Spleen (tissue), 13 donors: ENCODE data around the gene NGFR. TPM values are rescaled to one million over a fixed set of nuclear protein-coding genes. Genes with fewer than 3 reads are reported as not detected.

Experiments
- DNase-seq: peaks from one replicate; pipeline ENCODE4 v3.0.0-alpha.2; 2020
- H3K27ac ChIP-seq, 8 donors: fragments of 200-600 bp; sonication (generic) in 7 of 8; 1 replicate in 4 of 8; 2 replicates in 4 of 8; pipeline versions ENCODE4 v1.5.0 to v1.8.0; 2016 to 2021; ENCODE audit warnings: inconsistent platforms in 4 of 8, mild to moderate bottlenecking in 4 of 8, moderate library complexity in 1 of 8
- H3K27me3 ChIP-seq, 7 donors: fragments of 200-600 bp; sonication (generic) in 6 of 7; replicated peaks in 1 of 7; 1 replicate in 4 of 7; 2 replicates in 3 of 7; pipeline versions ENCODE4 v1.5.0 to v1.8.0; 2016 to 2021; ENCODE audit warnings: inconsistent platforms in 3 of 7, mild to moderate bottlenecking in 1 of 7
- H3K36me3 ChIP-seq, 6 donors: fragments of 200-600 bp; sonication (generic) in 5 of 6; 1 replicate in 4 of 6; 2 replicates in 2 of 6; pipeline versions ENCODE4 v1.5.0 to v1.8.0; 2016 to 2021; ENCODE audit warnings: inconsistent platforms in 2 of 6
- H3K4me1 ChIP-seq, 6 donors: fragments of 200-600 bp; sonication (generic) in 5 of 6; 1 replicate in 3 of 6; 2 replicates in 3 of 6; pipeline versions ENCODE4 v1.5.0 to v1.8.0; 2016 to 2021; ENCODE audit warnings: inconsistent platforms in 3 of 6
- H3K4me3 ChIP-seq, 8 donors: fragments of 200-600 bp; sonication (generic) in 7 of 8; 1 replicate in 4 of 8; 2 replicates in 4 of 8; pipeline versions ENCODE4 v1.5.0 to v1.8.0; 2016 to 2021; ENCODE audit warnings: inconsistent platforms in 4 of 8, mild to moderate bottlenecking in 4 of 8, moderate library complexity in 2 of 8
- H3K9me3 ChIP-seq, 8 donors: fragments of 200-600 bp; sonication (generic) in 7 of 8; 1 replicate in 4 of 8; 2 replicates in 4 of 8; pipeline versions ENCODE4 v1.5.0 to v1.8.0; 2016 to 2021; ENCODE audit warnings: inconsistent platforms in 4 of 8
- CTCF ChIP-seq, 11 experiments: fragments of 200-600 bp in 7 of 11; fragments of 450-650 bp in 4 of 11; sonication (generic) in 4 of 11; IDR thresholded peaks in 8 of 11; conservative IDR thresholded peaks in 3 of 11; 1 replicate in 7 of 11; 2 replicates in 4 of 11; pipeline versions ENCODE4 v1.4.0 to v1.8.0; 2016 to 2021; ENCODE audit warnings: antibody characterized with exemption in 11 of 11, inconsistent platforms in 4 of 11, mild to moderate bottlenecking in 1 of 11
- POLR2A ChIP-seq, 3 donors: fragments of 450-650 bp; IDR thresholded peaks; one replicate each; pipeline ENCODE4 v1.5.1; 2017; ENCODE audit warnings: antibody characterized with exemption in 3 of 3, mild to moderate bottlenecking in 1 of 3
- POLR2AphosphoS5 ChIP-seq, 3 donors: sonication (generic); formaldehyde crosslinking; IDR thresholded peaks; one replicate each; pipeline ENCODE4 v1.5.1; 2017; ENCODE audit warnings: antibody characterized with exemption in 3 of 3
- WGBS, 5 donors: extraction: QIAGEN DNeasy Blood & Tissue Kit in 3 of 5; methylation state at CpG; one replicate each; pipeline versions ENCODE4 v1.1.5 to v1.1.7; 2013 to 2018; 5-methylcytosine and 5-hydroxymethylcytosine counted together
- intact Hi-C: fragments of 100-400 bp; cut with DNase I; formaldehyde crosslinking; loops from one replicate; pipeline ENCODE4 v1.15.0; 2023; ENCODE audit warnings: low total_unique reads
- long read RNA-seq, 2 donors: transcript quantifications; one replicate each; lab custom pipeline, GENCODE V29; 2026
- polyA plus RNA-seq, 3 donors: library from polyadenylated mRNA; stranded (reverse); fragments of 200-250 nt; gene quantifications; one replicate each; pipeline ENCODE4 v1.2.1, GENCODE V29; 2013
- total RNA-seq, 7 donors: library from RNA; depleted of rRNA in 3 of 7; stranded (reverse); fragments of >200 nt in 3 of 7; fragmentation: NEBNext Ultra II Directional in 4 of 7; extraction: Animal tissue kit (Norgen Biotek cat#: 25700) in 4 of 7; gene quantifications; one replicate each; pipeline versions ENCODE4 v1.1.0 to v1.2.1, GENCODE V29; 2016 to 2021
- donor health status: healthy with polysubstance abuse.
- donor health status: DM: no; HTN: no; CAD: no; lungs with moderate emphysema.
- donor health status: DM: no; HTN: no; CAD: no.
- donor health status: Bipolar disorder and iron deficiency.
- donor health status: healthy.
- donor health status: DM: no; HTN: no; CAD: no.
- donor health status: DM: yes; HTN: yes; CAD: no.

NGFR gene, protein sequence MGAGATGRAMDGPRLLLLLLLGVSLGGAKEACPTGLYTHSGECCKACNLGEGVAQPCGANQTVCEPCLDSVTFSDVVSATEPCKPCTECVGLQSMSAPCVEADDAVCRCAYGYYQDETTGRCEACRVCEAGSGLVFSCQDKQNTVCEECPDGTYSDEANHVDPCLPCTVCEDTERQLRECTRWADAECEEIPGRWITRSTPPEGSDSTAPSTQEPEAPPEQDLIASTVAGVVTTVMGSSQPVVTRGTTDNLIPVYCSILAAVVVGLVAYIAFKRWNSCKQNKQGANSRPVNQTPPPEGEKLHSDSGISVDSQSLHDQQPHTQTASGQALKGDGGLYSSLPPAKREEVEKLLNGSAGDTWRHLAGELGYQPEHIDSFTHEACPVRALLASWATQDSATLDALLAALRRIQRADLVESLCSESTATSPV
- total RNA-seq (10 to 100 TPM in 6 of 7 donors, 1 to 10 TPM in 1; 6.6 to 36.8 (median 15.6) TPM), polyA plus RNA-seq (10 to 100 TPM in 1 of 3 donors, 1 to 10 TPM in 2; 4.1 to 12.2 (median 5.5) TPM)
- long read RNA-seq, donor 1, transcript NGFR-201 (6 exons, 3,417 nt) = major isoform, 22 of 37 reads
- long read RNA-seq, donor 1, partial matches to known transcripts = 15 of 37 reads
- long read RNA-seq, donor 1, other reads (novel, unspliced or antisense) = 0 of 37 reads
- long read RNA-seq, donor 2, transcript NGFR-201 (6 exons, 3,417 nt) = major isoform, 19 of 46 reads
- long read RNA-seq, donor 2, partial matches to known transcripts = 27 of 46 reads
- long read RNA-seq, donor 2, other reads (novel, unspliced or antisense) = 0 of 46 reads

- intact Hi-C loops = loop anchor here (10.0 kb wide), 1 partner anchor 60 kb away; no protein-coding TSS in a partner anchor
- H3K36me3 ChIP-seq = no peaks in the 10 kb centered on the region
- H3K4me3 ChIP-seq = peak within 1 kb of the TSS; percentile 52 to 81 (median 58)
- TF ChIP-seq CTCF (IDR thresholded peaks at IDR 0.05 in 8 of 11, conservative IDR thresholded peaks at IDR 0.05 in 3 of 11) (peak in 3 of 11 experiments; percentile 6 to 11 (median 10)), POLR2A (IDR thresholded peaks at IDR 0.05) (peak in 1 of 3 donors; percentile 20), POLR2AphosphoS5 (IDR thresholded peaks at IDR 0.05) (peak; percentile 82 to 88 (median 86))
- WGBS, 5 donors = 0 to 1% (median 0%) methylated on average over 15 to 79 of the region's 79 CpGs
- DNase-seq = peak; percentile 87
- H3K9me3 ChIP-seq = no peaks in the 10 kb centered on the region
- H3K4me1 ChIP-seq = peaks cover 24 to 47% (median 38%) of the 10 kb centered on the region in 6 donors
- peaks cover 6 to 74% (median 56%) of the 10 kb centered on the region in 7 donors for H3K27me3 ChIP-seq
- H3K27ac ChIP-seq = peak within 1 kb of the TSS in 6 of 8 donors; percentile 2 to 64 (median 48)
Observed at GRCh38 chr17:49494986-49495841, at the start of gene NGFR. NGFR (plus strand) TSS chr17:49495293; CDS start chr17:49495418, 125 bp downstream.

- H3K36me3 ChIP-seq = no peaks in the 10 kb centered on the region
- H3K27me3 ChIP-seq = peaks cover 0 to 33% (median 0%) of the 10 kb centered on the region in 7 donors
- DNase-seq = no peak
- no peak overlapping the region for H3K27ac ChIP-seq
- 81 to 93% (median 85%) methylated on average over 6 to 7 of the region's 7 CpGs for WGBS, 5 donors
- intact Hi-C loops = no loop called here
- no peak for TF ChIP-seq POLR2A (IDR thresholded peaks at IDR 0.05)
- no peak for TF ChIP-seq POLR2AphosphoS5 (IDR thresholded peaks at IDR 0.05)
- no peak for TF ChIP-seq CTCF (IDR thresholded peaks at IDR 0.05 in 8 of 11, conservative IDR thresholded peaks at IDR 0.05 in 3 of 11)
- no peaks in the 10 kb centered on the region for H3K9me3 ChIP-seq
- peaks cover 0 to 7% (median 5%) of the 10 kb centered on the region in 6 donors for H3K4me1 ChIP-seq
- no peak overlapping the region for H3K4me3 ChIP-seq
Observed at GRCh38 chr17:49445591-49445990, 49.5 kb upstream of the NGFR start.

DNA sequence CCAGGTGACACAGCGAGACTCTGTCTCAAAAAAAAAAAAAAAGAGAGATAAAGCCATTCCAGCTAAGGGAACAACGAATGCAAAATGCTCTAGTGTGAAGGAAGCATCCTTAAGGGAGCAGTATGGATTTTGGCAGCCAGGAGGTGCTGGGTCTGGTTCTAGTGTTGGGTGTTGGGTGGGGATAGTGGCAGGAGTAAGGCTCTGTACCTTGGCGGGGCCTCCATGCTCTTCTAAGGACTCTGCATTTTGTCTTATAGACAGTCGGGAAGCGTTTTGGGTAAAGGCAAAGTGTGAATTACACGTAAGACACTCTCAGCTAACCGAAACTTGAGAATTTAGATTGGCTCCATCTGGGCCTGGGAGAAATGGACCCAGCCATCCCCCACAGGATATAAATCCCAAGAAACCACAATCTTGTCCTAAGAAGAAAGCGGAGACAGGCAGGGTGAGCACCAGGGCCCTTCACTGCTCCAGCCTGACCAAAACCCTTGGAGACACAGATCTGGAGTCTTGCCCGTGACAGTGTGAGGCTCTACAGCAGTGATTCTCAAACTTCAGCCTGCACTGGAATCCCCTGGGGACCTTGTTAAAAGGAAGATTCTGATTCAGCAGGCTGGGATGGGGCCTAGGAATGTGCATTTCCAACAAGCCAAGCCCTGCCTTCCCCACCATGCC is 47.3 kb upstream of the NGFR start:
- H3K4me1 ChIP-seq = peaks cover 3 to 28% (median 18%) of the 10 kb centered on the region in 6 donors
- WGBS, 5 donors = 89 to 95% (median 91%) methylated on average over 9 of the region's 9 CpGs
- H3K4me3 ChIP-seq = no peak overlapping the region
- H3K9me3 ChIP-seq = no peaks in the 10 kb centered on the region
- no peak overlapping the region for H3K27ac ChIP-seq
- H3K36me3 ChIP-seq = no peaks in the 10 kb centered on the region
- intact Hi-C loops = no loop called here
- no peak for DNase-seq
- peaks cover 0 to 25% (median 0%) of the 10 kb centered on the region in 7 donors for H3K27me3 ChIP-seq
- TF ChIP-seq POLR2AphosphoS5 (IDR thresholded peaks at IDR 0.05) (no peak), POLR2A (IDR thresholded peaks at IDR 0.05) (no peak), CTCF (IDR thresholded peaks at IDR 0.05 in 8 of 11, conservative IDR thresholded peaks at IDR 0.05 in 3 of 11) (no peak)
